HG03060 (cell line): ENCODE data around the gene PIK3R4.
A peak's percentile ranks its signal among the peaks of the same experiment; 100 is the strongest.

Source experiments
- ATAC-seq: cut with Tn5 transposase; IDR thresholded peaks from one replicate; pipeline ENCODE4 v1.9.1; 2021; ENCODE audit warnings: low read depth, moderate number of reproducible peaks; ENCODE audit not compliant: unreplicated experiment

Gene PIK3R4

DNA sequence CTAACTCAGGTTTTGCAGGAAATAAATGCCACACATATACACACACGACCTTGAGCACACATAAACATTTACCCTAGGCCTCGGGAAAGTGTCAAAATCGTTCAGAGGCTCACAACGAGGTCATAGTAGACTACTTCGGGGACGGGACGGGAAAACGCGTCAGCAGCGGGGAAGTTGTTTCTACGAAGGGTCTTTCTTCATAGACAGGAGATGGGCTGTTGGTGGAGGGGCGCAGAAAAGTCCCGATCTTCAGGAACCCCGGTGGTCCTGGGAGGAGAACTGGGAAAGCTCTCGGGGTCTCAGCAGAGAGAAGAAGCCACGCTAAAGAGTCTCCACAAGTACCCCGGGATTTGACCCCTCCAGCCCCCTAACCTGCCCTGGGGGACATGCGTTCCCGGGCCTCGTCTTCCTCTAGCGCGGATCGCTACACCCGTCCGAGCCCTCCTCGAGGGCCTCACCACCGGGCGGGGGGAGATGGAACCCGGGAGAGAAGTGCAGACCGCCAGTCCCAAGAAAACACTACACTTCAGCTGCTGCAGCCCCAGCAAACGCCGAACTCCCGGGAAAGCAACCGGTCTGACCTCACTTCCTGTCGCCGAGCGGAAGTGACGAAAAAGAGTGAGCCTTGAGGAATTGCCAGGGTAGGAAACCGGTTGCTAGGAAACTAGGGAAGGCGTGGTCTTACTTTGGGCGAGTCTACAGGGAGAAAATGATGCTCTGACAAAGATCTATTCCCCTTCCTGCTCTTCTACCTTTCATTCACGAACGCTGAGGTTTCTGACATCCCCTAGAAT lies at the start of gene PIK3R4:
Gene PIK3R4, minus strand, starts transcription at position 584 of the 794 bp plus-strand sequence. CDS start 1,611 bp downstream, outside the sequence.
- ATAC-seq: peak; percentile 90

DNA sequence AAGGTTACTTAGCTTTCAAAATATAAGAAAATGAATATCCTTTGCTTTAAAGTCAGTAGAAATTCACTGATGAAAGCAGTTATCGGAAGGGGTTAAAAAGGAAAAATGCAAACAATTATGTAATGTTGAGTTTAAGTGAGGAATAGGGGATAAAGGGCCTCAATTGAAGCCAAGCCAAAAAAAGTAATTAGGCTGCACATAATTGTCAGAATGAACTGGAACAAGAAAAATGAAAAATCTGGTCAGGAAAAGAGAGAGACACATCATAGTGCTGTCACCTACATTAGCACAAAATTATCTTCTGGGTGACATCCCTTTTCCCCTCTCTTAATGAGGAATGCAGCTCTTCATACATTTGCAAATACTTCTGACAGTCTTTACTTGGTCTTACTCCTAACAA lies 48.8 kb upstream of the PIK3R4 start:
- no peak for ATAC-seq

DNA sequence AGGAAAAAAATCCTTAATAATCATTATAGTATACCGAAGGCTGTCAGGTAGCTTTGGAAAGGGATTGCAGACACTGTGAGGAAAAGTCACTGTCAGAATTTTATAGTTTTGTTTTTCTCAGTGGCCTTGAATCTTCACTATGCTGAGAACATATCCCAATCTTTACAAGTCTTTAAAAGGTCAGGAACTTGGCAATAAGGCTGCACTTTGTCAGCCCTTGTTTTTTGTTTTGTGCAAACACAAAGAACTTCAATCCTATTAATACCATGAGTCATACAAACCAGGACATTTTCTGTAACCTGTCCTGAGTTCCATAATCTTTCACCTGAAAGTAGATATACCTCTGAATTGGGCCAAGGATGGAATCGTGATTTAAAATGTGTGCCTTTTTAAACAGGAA lies 45.6 kb upstream of the PIK3R4 start:
- no peak for ATAC-seq

DNA sequence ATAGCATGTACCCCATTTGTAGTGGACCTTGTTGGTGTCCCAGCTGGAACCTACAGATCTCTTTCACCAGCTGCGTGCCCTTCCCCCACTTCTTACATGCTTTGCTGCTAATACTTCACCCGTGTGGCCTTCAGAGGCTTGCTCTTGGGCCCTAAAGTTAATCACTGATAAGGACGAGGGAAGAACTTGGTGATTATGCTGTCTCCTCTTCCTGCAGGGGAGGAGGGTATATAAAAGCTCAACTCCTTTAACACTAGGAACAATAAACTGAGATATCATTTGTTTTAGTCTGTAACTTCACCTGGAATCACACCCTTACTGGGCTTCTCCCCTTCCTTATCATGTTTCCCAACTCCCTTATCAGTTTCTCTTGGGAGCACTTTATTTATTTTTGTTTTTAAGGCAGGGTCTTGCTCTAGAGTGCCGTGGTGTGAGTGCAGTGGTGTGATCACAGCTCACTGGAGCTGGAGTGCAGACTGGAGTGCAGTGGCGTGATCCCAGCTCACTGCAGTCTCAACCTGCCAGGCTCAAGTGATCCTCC lies 43.2 kb upstream of the PIK3R4 start:
- ATAC-seq: no peak

DNA sequence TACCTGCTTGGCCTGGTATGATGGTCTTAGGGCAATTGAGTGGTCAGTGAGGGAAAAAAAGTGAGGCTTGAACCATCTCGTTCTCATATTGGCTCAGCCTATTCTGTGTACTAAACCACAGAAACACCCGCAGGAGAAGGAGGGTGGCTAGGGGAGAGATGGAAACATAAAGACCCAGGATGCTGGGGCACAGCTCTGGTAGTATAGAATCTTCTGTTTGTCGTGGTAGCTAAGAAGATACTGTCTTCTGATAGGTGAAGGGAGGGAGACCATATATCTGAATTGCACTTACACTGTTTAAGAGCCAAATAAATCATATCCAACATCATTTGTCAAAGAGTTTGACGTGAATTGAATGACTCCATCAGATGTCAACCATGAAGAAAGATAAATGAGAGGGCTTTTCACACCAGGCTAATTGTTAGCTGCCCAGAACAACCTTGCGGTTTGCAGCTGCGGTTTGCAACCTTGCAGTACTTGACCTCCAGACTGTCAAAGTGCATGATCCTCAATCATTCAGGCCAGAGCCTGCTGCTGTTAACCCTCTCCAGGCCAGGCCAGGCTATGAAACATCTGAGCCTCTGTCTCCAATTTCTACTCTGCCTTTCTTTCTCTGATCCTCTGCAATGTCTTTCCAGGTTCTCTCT lies 40.9 kb upstream of the PIK3R4 start:
- ATAC-seq: no peak

DNA sequence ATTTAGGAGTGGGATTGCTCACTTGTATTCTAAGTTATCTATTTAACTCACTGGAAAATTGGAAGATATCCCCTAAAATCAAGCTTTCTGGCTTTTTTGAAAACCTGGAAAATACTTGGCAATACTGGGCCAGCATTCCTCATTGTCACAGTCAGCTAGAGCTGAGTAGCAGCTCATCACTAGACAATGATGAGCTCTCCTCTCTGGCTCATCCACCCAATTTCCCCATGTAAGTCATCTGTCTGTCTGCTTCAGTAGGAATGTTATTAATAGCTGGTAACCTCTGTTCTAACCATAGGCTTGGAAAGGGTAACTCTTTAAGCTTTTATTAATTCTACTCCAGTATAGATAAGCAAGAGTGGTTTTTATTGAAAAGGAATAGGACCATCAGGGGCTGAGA lies 39.7 kb upstream of the PIK3R4 start:
- no peak for ATAC-seq

DNA sequence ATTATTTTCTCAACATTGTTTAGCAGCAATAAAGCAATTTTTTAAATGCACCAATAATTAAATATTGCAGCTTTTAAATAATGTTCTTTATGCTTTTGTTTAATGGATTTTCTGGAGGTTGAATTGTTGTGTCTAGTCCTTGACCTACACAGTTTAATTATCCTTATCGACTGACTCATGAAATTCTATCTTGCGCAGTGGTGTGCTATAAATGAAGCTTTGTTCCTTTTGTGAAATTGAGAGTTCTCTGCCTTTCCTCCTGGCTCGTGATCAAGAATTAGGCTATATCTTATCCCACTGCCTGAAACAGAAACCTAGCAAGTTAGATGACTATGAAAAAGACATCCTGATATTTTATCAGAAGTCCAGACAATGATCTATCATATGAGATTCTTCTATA lies 37.0 kb upstream of the PIK3R4 start:
- ATAC-seq: no peak

DNA sequence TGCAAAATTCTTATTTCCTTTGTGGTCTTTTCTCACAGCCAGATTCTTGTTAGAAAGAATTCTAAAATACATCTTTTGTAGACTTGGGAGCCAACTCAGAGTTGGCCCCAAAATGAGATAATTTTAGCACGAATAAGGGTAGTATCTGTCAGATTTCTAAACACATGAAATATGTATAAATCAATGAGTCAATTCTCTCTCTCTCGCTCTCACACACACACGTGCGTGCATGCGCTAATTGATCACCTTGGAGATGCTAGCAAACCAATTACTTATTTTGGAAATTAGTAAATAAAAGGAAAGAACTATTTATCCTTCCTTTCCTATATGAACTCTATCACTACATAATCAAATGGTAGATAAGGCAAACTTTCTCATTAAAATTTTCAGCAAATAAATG lies 32.9 kb upstream of the PIK3R4 start:
- no peak for ATAC-seq

DNA sequence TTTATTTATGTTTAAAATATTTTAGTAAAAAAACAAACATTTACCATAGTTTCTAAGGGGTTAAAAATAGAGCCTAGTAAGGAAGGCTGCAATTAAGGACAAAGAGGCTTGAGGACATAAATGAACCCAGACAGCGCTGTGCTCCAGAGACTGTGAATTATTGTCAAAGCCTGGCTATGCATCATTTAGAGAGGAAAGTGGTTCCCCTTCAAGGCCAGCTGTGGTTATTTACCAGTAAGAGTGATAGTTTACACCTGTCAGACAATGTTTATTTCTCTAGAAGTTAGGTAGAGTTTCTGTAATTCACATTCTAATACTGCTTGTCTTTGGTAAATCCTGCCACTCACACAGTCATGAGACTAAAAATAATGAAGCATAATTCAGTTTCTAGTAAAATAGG lies 32.4 kb upstream of the PIK3R4 start:
- peak; percentile 88 for ATAC-seq

DNA sequence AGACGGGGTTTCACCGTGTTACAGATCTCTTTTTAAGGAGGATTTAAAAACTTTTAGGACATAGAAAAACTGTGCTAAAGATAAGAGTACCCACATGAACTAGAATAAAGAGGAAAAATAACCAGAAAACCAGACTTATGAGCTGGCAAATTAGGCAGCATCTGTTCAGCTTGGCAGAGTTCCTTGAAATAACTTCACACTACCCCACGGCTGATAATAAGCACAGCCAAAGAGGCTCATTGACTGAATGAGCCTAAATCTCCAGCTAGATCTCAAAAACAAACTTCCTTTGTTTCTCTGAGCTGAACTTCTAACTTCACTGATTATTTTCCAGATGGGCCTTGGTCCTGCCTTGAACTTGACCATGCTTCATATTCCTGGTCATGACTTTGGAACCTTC lies 26.7 kb upstream of the PIK3R4 start:
- ATAC-seq: no peak

DNA sequence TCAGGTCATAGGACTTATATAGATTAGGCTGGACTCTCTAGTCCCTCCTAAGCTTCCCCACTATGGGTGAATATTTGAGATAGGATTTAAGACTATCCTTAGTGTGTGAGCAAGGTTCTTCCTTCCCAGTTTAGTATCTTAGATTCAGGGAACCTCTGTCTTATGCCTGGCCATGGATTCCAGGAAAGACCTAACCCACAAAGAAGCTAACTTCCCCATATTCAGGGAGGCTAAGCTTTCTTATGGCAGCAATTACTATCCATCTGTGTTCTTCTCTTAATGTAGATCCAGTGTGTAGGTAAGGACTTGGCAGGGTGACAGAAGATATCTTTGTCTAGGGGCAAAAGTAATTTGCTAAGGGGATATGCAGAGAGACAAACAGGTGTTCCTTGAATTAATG lies 25.5 kb upstream of the PIK3R4 start:
- no peak for ATAC-seq

DNA sequence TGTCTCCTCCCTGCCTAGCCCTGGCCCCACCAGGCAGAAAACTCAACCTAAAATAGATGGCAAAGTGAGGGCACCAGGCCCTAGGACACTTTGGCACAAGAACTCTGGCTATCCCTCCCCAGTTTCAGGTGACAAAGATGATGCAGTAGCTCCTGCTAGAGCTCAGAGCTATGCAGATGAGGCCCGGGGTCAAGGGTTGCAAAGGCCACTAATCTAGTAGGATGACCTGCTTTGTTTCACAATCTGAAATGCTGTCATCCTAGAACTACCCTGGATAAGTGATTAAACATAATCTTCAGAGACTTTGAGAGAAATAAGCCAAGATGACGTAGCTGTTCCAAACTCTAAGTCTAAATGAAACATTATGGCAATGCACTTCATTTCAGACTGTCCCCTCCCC lies 24.0 kb upstream of the PIK3R4 start:
- no peak for ATAC-seq

DNA sequence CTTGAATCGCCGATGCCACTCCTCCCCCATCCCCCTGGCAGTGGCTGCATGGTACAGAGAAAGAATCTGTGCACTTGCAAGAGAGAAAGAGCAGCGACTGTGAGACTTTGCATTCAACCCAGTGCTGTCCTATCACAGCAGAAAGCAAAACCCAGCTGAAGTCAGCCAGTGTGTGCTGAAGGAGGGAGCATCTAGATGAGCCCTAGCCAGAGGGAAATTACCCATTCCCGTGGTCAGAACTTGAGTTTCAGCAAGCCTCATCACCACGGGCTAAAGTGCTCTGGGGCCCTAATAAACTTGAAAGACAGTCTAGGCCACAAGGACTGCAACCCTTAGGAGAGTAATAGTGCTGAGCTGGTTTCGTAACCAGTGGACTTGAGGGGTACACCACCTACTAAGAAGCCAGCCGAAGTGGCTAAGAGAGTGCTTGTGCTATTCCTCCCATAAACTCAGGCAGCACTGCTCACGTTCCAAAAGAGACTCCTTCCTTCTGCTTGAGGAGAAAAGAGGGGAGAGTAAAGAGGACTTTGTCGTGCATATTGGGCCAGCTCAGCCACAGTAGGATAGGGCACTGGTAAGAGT lies 15.2 kb upstream of the PIK3R4 start:
- no peak for ATAC-seq

DNA sequence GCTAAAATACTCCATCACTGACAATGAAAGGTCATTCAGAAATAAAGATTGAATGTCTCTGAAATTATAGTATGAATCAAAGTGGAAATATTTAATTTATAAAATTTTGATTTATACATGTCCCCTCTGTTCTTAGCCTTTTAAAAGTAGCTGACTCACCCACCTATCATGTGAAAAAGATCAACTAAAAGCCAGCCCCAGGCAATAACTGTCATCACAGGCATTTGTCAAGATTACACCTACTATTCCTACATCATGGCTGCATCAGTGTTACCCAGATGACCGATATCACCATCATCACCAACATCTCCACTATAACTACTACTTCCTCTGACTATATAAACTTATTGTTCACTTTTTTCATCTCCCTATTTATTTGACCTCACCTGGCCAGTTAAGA lies 14.3 kb upstream of the PIK3R4 start:
- ATAC-seq: no peak

DNA sequence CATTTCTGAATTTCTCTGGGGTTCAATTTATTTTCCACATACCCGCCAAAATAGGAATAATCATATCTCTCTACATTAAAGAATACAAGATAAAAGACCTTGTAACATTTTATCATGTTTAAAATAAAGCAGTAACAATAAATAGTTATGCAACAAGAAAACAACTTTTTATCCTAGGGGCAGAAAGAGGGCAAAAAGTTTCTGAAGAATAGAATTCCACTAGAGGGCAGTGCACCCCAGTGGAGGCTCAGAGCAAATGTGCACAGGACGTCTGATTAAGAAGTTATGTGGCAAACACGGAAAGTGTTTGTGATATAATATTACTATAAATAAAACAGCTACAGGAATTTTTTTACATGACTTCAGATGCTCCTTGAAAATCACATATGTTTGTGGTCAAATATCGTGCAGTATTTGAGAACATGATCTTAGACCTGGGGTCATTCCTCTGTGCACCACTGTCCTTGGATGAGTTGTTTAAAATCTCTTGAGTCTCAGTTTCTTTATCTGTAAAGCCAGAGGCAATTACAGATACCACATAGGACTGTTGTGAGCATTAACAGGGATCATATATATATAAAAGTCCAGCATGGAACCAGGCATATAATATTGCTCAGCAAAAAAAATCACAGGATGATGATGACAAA lies 13.2 kb upstream of the PIK3R4 start:
- peak; percentile 57 for ATAC-seq

DNA sequence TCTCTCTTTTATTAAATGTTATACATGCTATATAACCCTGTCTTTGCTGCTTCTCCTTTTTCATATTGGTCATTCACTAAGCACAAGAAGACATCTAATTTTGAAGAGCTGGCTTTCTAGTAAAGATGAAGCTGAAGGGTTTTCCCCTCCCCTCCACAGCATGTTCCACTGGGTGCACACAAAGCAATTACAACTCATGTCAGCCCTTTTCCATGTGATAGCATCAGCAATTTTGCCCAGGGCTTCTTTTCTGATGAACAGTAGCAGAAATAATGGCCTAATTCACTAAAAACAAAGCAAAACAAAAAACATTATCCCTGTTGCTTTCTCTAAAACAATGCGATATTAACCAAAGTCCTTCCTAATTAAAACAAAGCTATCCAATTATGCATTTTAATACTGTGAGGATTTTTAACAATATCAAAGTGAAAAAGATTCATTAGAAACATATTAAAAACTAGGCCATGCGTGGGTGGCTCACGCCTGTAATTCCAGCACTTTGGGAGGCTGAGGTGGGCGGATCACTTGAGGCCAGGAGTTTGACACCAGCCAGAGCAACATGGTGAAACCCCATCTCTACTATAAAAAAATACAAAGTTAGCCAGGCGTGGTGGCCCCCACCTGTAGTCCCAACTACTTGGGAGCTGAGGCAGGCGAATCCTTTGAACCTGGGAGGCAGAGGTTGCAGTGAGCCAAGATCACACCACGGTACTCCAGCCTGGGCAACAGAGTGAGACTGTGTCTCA lies 12.2 kb upstream of the PIK3R4 start:
- ATAC-seq: no peak

DNA sequence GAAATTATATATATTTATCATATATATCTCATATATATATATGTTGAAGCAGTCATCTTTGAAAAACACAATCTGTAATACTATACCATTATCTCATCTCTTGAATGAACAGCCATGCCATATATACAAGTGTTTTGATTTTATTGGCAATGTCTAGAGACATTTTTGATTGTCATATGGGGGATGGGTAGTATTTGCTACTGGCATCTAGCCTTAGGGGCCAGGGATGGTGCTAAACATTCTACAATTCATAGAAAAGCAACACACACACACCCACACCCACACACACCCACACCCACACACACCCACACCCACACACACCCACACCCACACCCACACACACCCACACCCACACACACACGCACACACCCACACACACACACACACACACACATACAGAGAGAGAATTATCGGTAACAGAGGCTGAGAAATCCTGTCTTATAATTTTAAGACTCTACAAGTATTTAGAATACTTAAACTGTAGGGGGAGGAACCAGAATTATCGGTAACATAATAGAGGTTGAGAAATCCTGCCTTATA lies 11.1 kb upstream of the PIK3R4 start:
- no peak for ATAC-seq

DNA sequence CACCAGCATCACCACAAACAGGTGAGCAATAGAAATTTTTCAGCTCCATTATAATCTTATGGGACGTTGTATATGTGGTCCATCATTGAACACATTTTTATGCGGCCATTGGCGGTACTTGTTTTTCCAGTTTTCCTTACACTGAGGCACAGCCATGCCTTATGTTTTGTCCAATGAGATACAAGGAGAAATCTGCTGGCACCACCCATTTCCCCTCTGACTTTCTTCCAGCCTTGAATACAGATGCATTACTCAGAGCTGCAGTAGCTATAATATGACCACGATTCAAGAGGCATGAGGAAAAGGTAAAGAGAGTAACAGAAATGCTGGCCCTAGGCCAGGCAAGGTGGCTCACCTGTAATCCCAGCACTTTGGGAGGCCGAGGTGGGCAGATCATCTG lies 9.0 kb upstream of the PIK3R4 start:
- no peak for ATAC-seq

DNA sequence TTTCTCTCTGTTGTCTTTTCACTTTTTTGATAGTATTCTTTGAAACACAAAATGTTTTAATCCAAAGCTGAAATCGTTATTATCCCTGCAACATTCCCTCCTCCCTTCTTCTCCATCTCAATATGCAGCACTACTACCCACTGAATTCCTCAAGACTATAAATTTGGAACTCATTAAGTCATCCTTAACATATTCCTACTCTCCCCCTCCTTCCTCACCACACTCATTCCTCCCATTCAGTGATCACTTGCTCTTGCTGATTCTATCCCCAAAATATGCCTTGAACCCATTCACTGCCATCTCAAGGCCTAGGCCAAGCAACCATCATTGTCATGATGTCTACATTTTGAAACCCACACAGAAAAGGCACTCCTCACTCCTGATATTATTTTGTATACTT lies 2.4 kb upstream of the PIK3R4 start:
- ATAC-seq: no peak

DNA sequence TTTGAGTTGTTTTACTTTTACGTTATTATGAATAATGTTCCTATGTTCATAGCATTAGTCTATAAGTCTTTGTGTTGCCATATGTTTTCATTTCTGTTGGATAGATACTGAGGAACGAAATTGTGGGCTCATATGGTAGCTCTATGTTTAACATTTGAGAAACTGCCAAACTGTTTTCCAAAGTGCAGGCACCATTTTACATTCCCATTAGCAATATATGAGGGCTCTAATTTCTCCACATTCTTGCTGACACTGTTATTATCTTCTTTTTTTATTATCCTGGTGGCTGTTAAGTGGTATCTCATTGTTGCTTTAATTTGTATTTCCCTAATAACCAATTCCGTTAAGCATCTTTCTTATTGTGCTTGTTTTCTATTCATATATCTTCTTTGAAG lies 1.8 kb upstream of the PIK3R4 start:
- no peak for ATAC-seq
